Stimulated activated CD8-positive, alpha-beta memory T cell treated with anti-CD3 and anti-CD28 coated beads, Interleukin-4, amount 100 ng/mL, for 4 hours (primary cell): ENCODE measurements around the gene CELA2B.
"Not testable (repeated sequence)": the region's sequence is repeated elsewhere in the genome, so short reads cannot be mapped to it uniquely, and the experiment has no call there.

ENCODE experiments used
- DNase-seq, 2 donors: peaks; one replicate each; pipeline ENCODE4 v3.0.0-alpha.2; 2020; ENCODE audit warnings: low read depth in 2 of 2, low spot score in 1 of 2

Gene CELA2B

DNA sequence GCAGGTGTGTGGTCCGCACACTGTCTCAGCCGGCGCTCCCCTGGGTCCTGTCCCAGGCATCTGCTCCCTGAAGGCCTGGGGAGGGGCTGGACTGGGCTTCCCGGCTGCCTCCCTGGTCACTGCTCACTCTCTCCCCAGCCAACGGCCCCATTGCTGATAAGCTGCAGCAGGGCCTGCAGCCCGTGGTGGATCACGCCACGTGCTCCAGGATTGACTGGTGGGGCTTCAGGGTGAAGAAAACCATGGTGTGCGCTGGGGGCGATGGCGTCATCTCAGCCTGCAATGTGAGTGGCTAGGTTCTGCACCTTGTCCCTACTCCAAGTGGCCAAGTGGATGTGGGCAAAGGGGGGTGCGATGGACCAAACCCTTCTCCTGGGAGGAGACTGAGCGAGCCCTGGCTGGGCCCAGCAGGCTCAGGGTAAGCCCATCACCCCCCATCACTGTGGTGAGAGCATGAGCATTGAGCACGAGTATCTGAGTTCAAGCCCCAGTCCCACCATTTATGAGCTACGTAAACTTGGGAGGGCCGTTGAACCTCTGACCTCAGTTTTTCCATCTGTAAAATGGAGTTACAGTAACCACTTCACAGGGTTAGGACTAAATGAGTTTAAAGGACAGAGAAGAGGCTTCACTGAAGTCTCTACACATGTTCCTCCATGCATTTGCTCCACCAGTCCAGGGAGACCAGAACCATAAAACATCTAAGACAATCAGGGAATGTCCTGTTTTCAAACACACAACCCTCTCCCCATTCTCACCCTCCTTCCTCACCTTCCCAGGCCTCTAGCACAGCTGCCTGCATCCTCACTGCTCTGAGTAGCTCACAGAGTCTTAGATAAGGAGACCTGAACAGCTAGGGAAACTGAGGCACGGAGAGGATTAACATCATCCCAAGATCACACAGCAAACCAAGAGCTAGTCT is 31.2 kb upstream of the CELA2B start:
- DNase-seq, result no peak

DNA sequence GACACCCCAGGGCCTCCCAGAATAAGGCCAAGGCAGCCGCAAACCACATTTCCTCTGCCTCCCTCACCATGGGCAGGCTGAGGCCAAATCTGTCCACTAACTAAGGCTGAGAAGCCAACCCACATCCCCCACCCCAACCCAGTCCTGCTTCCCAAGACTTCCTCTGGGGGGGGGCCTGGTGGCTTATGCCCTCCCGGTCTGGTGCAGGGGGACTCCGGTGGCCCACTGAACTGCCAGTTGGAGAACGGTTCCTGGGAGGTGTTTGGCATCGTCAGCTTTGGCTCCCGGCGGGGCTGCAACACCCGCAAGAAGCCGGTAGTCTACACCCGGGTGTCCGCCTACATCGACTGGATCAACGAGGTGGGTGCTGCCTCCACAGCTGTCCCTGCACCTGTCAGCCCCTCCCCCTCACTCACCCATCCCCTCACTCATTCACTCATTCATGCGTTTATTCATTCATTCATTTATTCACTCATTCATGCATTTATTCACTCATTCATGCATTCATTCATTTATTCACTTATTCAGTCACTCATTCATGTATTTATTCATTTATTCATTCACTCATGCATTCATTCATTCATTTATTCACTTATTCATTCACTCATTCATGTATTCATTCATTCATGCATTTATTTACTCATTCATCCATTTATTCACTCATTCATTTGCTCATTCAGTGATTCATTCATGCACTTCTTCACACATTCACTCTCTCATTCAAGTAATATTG is 30.3 kb upstream of the CELA2B start:
- no peak for DNase-seq

DNA sequence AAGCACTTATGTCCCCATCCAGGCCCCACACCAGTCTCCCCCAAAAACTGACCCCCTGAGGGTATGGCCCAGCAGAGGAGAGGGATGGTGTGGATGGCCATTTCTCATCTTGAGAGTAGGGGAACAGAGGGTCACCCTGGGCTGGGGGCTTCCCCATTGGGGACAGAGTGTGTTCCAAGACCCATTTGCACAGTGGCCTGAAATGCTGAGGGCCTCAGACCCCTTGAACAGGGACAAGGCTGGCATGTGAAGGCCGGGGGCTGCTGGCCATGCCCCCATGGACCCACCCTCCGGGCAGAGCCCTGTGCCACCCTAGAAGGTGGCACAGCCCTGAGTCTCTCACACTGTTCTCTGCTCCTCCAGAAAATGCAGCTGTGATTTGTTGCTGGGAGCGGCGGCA is 29.7 kb upstream of the CELA2B start:
- no peak for DNase-seq

DNA sequence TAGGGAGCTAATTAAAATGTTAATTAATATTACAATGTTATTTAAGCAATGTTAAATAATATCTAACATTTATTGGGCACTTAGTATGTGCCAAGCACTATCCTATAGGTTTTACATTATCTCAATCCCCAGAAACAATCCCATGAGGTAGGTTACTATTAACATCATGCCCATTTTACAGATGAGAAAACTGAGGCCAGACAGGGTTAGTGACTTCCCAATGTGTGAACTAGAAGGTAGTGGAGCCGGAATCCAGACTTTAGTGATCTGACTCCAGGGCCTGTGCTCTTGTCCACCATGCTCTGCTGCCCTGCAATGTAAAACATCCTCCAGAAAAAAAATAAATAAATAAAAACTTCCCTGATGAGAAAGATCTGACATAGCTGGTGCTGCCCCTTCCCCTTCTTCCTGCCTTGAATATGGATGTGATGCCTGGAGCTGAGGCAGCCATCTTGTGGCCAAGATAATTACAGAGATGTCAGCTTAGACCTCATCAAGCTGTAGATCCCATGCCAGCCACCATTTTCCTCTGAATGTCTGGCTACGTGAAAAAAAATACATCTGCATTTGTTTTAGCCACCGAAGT is 26.9 kb upstream of the CELA2B start:
- no peak for DNase-seq

DNA sequence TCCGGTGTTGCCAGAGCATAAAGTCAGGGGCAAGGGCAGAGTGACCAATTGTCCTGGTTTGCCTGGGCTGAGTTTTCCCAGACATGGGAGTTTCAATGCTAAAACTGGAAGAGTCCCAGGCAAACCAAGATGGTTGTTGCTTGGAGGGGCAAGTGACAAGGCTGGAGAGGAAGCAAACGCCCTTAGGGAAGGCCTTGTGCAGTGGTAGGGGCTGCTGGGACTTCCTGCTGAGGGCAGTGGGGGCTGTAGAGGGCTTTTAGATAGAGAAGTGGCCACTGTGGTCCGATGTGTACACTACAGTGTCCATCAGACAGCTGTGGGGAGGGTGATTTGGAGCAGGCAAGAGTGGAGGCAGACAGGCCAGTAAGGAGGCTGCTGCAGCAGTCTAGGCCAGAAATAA is 26.3 kb upstream of the CELA2B start:
- DNase-seq, result no peak

DNA sequence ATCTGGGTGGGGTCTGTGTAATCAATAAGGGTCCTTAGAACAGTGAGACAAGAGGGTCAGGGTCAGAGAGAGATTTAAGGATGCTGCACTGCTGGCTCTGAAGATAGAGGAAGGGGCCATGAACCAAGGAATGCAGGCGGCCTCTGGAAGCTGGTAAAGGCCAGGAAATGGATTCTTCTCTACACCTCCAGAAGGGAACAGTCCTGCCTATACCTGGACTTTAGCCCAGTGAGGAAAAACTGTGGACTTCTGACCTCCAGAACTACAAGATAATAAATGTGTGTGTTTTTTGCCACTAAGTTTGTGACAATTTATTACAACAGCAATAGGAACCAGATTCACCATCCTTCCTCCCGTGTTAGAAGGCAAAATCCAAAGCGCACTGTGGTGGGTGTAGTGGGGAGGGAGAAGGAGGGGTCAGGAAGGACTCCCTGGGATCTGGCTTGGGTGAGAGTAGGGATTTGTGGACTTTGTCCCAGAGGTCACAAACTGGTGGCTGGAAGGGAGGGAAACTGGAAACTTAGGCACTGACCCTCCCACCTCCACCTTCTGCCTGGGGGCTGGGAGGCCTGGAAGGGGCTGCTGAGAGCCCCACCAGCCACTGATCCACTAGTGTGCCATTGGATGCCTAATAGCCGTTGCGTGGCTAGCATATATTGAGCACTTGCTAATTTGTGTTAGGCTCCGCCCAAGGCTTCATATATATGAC is 24.7 kb upstream of the CELA2B start:
- no peak for DNase-seq

DNA sequence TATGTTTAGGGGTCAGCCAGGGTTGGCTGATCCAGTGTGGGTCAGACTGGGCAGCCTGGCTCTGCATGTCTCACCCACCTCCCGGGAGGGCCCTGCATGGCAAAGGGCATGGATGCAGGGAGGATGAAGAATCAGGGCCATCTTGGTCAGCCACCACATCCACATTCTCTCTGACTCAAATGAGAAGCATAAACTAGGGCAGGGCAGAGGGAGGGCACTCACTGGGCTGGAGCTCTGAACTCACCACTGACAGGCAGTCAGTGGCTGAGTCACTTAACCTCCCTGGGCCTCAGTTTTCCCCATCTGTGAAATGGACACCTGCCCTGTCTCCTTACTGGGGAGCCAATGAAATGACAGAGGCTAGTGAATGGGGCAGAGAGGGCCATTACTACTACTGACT is 23.7 kb upstream of the CELA2B start:
- DNase-seq, result no peak

DNA sequence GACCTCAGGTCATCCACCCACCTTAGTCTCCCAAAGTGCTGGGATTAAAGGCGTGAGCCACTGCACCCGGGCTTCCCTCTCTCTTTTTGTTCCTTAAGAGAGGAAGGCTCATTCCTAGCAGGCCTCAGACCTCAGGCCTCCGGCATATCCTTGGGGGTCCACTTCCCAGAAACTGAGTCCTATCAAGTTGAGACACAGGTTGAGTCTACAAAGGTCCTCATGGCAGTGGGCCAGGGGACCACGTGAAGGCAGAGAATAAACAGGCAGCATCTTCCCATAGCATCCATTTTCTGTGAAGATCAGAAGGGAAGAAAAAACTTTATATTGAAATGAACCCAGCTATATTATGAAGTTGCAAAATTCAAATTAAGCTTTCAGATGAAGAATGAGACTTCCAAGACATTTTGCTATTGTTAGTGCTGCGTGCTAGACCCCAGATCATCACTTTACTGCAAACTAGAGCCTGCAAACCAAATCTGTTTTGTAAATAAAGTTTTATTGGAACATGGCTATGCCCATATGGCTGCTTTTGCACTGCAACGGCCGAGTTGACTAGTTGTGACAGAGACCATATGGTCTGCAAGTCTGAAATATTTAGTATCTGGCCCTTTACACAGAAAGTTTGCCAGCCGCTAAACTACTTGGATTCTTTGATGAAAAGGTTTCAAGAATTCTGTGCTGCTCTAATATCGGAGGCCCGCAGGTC is 22.9 kb upstream of the CELA2B start:
- no peak for DNase-seq

DNA sequence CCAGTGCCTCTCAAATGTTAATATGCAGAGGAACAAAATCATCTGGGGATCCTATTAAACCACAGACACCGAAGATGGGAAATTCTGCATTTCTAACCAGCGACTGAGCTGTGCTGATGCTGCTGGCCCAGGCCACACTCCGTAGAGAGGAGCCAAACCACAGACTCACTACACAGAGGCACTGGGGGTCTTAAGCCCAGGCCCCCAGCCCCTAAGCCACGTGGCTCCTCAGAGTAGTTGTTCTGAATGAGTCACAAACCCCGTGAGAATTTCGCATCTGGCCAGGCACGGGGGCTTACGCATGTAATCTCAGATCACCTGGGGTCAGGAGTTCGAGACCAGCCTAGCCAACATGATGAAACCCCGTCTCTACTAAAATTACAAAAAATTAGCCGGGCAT is 22.2 kb upstream of the CELA2B start:
- no peak for DNase-seq

DNA sequence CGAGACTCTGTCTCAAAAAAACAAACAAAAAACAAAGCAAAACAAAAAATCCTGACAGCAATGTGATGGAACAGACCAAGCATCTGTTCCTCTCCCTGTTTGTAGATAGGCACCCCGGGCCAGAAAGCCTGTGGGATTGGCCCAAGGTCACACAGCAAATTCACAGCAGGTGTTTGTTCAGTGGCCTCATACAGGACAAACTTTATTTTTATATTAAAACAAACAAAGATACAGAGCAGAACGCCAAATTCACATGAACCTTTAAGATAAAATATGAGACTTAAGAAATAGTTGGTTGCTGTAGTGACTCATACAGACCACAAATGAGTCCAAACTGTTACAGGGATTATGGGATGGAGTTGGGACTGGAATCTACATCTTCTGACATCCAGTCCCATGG is 21.6 kb upstream of the CELA2B start:
- no peak for DNase-seq

DNA sequence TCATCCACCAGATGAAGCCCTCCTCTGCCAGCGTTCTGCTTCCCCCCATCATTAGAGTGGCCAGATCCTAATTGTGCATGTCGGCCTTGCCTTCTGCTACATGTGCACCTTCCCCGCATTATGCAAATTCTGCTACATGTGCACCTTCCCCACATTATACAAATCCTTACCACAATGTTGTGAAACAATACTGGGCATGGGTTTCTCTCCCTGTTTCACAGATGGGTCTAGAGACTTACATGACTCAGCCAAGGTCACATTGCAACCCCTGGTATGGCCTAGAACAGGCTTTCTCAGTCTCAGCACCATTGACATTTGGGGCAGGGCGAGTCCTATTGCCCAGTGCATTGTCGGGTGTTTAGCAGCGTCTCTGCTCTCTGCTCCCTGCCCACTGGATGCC is 20.4 kb upstream of the CELA2B start:
- no peak for DNase-seq

DNA sequence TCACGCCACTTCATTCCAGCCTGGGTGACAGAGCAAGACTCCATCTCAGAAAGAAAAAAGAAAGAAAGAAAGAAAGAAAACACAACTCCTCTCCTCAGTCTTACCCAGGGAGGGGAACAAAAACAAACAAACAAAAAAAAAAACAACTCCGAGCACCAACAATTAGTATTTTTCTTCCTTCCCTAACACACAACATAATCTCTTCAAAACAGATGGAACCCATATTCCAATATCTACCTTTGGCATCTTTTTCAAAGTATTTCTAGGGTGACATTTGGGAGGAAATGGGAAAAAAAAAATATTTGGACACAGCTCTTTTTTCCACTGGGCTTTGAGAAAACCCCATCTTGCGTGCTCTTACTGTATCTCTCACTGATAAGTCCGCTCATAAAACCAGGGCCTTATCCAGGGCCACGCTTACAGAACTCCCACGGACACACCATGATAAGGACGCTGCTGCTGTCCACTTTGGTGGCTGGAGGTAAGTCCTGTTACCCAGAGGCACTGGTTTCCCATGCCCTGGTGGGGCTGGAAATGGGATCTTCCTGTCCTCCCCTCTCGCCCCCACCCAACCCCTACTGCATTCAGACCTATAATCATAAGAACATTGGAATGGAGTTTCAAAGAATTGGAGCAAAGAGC is 19.5 kb upstream of the CELA2B start, which contains the start of gene CELA2A:
Gene CELA2A (plus strand): TSS at position 420 of the 642 bp plus-strand sequence. CDS start 22 bp downstream, at position 442.
- no peak for DNase-seq

DNA sequence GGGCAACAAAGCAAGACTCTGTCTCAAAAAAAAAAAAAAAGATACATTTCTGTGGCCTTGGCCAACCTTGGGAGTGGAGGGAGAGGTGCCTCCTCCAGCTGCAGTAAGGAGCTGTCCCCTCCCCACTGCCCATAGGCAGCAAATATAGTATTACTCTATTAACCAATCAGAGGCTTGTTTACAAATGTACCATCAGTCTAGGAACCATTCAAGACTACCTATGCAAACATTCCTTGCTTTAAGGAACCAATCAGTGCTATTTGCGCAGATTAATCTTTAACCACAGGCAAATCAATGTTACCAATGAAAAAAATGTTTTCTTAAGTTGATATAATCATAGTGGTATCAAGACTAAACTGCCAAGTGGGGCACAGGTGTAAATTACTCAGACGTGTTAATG is 18.3 kb upstream of the CELA2B start:
- no peak for DNase-seq

DNA sequence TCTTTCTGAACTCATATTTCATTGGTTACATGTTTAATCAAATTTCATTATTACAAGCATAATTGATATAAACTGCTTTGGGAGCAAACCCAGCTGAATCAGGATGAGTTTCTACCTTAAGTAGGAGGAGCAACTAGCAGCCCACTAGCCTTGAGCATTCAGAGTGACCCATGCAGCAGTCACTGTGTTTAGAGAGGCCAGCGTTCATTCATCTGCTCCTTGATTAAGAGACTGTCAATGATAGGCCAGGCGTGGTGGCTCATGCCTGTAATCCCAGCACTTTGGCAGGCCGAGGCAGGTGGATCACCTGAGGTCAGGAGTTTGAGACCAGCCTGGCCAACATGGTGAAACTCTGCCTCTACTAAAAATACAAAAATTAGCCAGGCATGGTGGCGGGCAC is 17.5 kb upstream of the CELA2B start:
- not testable (repeated sequence) for DNase-seq

DNA sequence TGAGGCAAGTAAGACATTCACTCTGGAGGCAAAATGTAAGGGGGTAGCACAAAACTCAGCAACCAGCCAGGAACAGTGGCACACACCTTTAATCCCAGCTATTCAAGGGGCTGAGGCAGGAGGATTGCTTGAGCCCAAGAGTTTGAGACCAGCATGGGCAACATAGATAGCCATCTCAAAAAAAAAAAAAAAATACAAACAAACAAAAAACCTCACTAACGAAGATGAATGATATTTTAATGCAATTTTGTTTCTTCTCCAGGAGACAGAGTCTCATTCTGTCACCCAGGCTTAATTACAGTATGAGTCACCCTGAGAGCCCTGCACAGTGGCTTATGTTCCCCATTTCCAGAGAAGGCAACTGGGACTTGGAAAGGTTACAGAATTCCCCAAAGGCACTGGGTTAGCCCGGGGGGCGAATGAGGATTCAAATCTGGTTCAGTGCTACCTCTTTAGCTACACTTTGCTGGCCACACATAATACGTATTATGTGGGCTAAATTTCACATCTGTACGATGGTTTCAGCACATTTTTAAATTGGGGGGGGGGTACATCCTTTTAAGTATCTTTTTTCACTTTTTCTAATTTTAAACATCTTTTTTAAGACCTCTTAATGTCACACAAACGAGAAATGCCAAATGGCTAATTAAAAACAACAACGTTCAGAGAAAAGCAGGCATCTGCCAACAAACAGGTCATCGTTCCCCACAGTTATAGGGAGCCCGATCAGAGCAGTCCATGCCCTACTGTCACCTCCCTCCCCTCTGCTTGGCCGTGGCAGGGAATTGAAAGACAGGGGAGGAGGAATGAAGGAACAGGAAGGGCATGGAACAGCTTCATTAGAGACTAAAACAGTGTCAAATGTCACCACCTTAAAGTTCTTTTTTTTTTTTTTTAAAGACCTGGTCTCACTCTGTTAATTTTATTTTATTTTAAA is 15.9 kb upstream of the CELA2B start:
- no peak for DNase-seq

DNA sequence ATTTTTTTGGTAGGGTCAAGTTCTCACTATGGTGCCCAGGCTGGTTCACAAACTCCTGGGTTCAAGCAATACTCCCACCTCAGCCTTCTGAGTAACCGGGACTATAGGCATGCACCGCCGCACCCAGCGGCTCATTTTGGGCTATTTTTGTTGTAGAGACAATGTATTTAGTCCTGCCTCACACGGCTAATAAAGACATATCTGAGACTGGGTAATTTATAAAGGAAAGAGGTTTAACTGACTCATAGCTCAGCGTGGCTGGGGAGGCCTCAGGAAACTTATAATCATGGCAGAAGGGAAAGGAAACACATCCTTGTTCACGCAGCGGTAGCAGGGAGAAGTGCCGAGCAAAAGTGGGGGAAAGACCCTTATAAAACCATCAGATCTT is 15.2 kb upstream of the CELA2B start:
- no peak for DNase-seq

DNA sequence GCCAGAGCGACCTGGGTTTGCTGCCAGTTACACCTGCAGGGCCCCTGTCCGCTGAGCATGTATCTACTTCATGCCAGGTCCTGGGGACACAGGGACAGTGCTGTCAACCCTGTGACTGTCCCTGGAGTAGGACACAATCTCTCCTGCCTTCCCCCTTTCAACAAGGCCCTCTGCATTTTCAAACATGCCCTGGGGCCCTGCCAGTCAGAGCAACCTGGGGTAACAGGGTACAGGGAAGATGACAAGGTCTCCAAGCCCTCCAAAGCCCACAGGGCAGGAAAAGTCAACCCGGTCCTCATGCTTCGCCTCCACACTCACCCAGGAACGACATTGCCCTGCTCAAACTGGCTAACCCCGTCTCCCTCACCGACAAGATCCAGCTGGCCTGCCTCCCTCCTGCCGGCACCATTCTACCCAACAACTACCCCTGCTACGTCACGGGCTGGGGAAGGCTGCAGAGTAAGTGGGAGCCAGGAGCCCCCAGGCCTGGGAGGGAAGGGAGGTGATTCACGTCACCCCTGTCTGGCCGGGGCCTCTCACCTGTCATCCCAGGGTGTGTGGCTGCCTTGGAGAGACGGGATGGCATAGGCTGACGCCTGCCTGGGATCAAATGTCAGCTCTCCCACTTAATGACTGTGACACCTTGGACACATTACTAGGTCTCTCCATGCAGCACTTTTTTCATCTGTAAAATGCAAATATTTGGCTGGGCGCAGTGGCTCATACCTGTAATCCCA is 12.7 kb upstream of the CELA2B start:
- DNase-seq, result not testable (repeated sequence)

DNA sequence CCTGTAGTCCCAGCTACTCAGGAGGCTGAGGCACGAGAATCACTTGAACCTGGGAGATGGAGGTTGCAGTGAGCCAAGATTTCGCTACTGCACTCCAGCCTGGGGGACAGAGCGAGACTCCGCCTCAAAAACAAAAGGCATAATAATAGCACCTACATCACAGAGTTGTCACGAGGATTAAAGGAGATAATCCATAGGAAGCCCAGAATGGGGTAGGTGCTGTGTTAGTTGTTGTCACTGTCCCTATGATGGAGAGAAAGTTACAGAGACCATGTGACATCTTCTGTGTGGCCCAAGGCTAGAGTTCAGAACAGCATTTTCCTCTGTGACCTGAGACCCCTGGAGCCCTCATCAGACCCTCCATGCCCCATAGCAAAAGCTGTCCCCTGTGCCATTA is 12.0 kb upstream of the CELA2B start:
- DNase-seq, result not testable (repeated sequence)
